Skin epidermis (tissue), 12 donors: ENCODE results near the gene SHF.

Source experiments
- H3K27ac ChIP-seq, 21 experiments: fragments of 200-600 bp; sonication (generic) in 11 of 21; one replicate each; pipeline ENCODE4 v1.5.0; 2020; ENCODE audit warnings: mild to moderate bottlenecking in 3 of 21, inconsistent platforms in 2 of 21, moderate library complexity in 2 of 21
- H3K4me3 ChIP-seq, 7 experiments: fragments of 200-600 bp; sonication (generic) in 2 of 7; one replicate each; pipeline ENCODE4 v1.5.0; 2020; ENCODE audit warnings: inconsistent platforms in 2 of 7, mild to moderate bottlenecking in 2 of 7, moderate library complexity in 1 of 7

Gene SHF

DNA sequence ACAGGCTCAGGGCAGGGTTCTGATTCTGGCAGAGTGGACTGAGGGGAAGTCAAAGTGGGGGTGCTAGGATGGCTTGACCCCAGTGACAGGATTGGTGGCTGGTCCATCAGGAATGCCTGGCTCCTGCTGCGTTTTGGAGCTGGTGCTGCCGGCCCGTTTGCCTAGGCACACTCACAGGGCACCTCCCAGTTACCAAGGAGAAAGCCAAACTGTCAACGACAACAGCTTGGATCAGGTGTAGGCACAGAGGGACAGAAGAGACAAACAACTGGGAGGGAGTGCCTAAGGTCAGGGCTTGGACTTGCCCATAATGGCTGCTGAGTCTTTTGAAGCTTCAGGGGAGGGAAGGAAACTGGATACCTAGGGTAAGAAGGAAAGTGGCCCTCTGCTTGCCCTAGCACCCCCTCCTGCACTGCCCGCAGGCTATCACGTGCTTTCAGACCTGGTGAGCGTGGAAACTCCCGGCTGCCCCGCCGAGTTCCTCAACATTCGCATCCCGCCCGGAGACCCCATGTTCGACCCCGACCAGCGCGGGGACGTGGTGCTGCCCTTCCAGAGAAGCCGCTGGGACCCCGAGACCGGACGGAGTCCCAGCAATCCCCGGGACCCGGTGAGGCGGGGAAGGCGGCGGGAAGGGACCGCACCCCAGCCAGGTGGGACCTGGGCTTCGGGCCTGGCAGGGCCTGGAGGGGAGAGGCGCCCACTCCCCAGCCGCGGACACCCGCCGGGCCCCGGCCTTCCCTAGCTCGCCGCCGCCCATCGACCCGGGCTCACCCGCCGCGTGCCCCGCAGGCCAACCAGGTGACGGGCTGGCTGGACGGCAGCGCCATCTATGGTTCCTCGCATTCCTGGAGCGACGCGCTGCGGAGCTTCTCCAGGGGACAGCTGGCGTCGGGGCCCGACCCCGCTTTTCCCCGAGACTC lies 52.8 kb downstream of the SHF start:
- Histone ChIP-seq H3K27ac (peak overlapping the region in 1 of 21 experiments; percentile 35), H3K4me3 (no peak overlapping the region)

DNA sequence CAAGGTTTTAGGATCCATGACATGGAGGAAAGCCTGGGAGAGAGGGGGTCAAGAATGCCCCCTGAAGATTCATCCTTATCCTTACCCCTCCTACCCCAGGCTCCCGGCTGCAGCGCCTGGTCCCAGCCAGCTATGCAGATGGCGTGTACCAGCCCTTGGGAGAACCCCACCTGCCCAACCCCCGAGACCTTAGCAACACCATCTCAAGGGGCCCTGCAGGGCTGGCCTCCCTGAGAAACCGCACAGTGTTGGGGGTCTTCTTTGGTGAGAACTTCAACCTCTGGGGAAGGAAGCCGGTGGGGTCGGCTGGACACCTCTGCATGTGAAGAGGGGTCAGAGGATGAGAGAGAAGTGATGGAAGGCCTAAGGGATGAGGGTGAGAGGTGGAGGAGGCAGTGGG lies 53.7 kb downstream of the SHF start:
- H3K27ac ChIP-seq, result peak overlapping the region in 1 of 21 experiments; percentile 17
- no peak overlapping the region for H3K4me3 ChIP-seq

DNA sequence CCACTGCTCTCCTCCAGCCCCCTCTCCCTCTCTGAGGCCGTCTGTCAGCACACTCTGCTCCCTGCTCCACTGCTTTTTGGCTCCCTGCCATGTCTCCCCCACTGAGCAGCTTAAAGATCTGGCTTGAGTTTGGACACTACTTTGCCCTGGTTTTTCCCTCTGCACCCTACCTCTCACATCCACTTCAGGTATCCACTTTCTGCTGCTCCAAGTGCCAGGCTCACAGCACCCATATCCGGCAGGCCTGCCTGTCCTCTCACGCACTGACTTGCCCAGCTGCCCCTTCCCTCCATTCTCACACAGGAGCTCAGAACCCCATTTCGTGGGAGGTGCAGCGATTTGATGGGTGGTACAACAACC lies 54.2 kb downstream of the SHF start:
- H3K4me3 ChIP-seq, result no peak overlapping the region
- peak overlapping the region in 1 of 21 experiments; percentile 1 for H3K27ac ChIP-seq

DNA sequence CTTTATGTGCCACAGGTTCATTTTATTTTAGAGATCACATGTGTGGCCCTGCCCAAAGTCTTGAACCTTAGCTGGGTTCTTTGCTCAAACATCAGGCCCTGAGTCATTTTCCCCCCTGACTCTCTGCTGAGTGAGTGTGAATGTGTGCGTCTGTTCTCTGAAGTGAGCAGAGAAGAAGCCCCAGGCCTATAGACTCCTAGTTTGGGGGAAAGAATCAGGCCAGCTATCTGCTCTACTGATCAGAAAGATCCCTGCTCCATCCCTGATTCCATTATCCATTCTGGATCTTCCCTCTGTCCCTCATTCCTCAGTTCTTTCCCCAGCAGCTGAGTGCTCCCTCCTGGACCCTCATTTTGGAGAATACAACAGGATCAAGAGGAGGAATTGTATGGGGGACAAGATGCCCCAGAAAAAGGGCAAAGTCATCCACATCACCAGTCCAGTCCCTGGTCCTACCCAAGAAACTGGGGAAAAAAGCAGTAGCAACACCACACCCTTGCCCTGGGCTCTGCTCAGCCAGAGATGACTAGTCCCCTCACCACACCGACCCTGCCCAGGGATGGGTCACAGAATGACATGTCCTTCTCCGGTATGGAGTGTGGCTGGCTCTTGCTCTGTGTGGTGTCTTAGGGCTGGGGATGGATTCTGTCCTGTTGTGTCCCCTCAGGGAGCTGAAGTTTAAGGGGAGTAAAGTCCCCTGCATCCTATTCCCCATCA lies 54.8 kb downstream of the SHF start:
- H3K4me3 ChIP-seq, result no peak overlapping the region
- H3K27ac ChIP-seq, result peak overlapping the region in 1 of 21 experiments; percentile 1

DNA sequence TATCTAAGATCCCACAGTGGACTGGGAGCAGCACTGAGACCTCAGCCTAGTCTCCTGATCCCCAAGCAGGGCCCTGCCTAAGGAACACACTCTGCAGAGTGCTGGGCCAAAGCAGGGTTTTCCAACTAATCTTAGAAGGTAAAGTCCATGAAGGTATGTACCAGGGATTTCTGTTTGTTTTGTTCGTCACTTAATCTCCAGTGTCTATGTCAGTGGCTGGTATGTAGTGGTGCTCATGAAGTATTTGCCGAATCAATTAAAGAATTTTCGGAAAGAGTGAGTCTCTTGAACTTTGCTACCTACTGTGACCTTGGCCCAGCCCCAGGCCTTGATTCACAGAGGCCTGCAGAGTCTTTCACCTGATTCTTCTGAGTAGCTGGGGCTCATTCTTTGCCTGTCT lies 56.3 kb downstream of the SHF start:
- Histone ChIP-seq H3K27ac (no peak overlapping the region), H3K4me3 (no peak overlapping the region)

DNA sequence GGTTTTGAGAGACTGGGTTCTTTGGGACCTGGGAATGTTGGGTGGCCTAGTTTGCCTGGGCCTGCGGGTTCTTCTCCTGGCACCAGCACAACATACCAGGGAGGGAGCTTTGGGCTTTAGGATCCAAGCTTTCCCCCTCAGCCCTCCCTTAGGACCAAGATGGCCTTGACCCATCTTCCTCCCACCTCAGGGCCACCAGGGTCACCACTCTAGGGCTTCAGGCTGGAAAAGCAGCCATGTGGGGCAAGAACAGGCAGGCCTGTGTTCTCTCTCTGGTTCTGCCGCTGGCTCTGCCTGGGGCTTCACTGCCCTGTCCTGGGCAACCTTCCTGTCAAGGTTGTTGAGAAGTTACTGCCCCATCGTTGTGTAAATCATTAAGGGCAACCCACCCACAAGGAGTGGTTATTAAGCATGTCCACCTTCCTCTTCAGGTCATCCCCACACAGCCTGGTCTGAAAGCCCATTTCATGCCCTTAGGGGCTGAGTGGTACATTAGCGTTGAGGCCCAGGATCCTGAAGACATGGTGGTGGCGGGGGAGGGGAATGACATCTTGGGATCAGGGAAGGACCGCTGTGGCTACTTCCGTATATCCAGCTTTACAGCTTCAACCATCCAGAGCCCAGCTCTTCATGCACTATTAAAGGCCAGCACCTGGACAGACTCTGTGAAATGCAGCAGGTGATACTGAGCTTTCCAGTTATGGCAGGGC lies 57.3 kb downstream of the SHF start:
- peak overlapping the region; percentile 34 to 57 (median 46) for H3K4me3 ChIP-seq
- H3K27ac ChIP-seq, result peak overlapping the region in 19 of 21 experiments; percentile 52 to 86 (median 79)

DNA sequence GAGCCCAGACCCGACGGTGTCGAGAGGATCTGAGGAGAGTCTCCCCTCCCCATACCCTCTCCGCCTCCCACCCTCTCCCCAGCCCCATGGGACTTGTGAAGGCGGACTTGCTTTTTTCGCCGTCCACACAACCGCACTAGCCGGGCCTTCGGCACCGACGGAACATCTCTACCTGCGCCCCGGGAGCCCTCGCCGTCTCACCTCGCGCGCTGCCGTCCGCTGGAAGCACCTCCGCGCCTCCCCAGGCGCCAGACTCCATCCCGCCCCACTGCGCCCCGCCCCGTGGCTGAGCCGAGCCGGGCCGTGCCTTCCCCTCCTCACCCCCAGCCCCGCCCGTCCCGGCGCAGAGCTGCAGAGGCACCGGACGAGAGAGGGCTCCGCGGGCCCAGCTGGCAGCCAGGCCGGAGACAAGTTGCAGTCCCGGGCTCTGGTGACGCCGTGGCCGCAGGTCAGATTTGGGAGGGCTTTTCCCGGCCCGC lies 58.1 kb downstream of the SHF start, which contains the start of the genes DUOX1 and DUOXA1:
TSS of gene DUOX1 (plus strand) at position 344 of the 479 bp plus-strand sequence. CDS start 1,973 bp downstream, outside the sequence.
TSS of gene DUOXA1 (minus strand) at position 229 of the 479 bp plus-strand sequence. CDS start 6,865 bp downstream, outside the sequence.
- H3K27ac ChIP-seq, result peak within 1 kb of the TSS; percentile 13 to 86 (median 77)
- peak within 1 kb of the TSS; percentile 34 to 57 (median 46) for H3K4me3 ChIP-seq

DNA sequence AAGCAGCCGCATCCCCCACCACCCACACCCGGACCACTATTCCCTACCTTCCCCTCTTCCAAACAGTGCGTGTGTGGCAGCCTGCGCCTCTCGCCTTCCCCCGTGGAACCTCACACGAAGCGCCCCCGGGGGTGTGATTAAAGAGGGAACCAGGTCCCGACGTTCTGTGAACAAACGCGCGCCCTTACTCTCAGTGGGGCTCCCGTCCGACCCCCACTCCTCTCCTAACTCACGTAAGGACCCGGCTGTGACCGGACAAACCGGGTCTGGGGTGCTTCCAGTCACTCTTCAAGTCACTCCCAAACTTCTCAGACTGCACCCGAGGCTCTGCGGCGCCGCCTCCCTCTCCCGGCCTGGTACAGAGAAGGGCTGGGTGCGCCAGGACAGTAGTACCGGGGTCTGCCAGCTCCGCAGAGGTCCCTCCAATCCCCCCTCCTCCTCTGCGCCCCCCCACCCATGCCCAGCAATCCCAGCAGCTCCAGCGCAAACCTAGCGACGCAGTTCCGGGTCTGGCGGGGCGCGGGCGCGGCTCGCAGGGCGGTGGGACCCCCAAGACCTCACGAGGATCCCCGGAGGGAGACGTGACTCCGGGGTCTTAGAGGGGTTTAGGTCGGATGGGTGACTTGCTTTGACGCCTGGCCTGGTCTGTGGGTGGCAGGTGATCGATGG lies 58.7 kb downstream of the SHF start:
- Histone ChIP-seq H3K4me3 (peak overlapping the region; percentile 34 to 57 (median 46)), H3K27ac (peak overlapping the region in 20 of 21 experiments; percentile 52 to 86 (median 78))

DNA sequence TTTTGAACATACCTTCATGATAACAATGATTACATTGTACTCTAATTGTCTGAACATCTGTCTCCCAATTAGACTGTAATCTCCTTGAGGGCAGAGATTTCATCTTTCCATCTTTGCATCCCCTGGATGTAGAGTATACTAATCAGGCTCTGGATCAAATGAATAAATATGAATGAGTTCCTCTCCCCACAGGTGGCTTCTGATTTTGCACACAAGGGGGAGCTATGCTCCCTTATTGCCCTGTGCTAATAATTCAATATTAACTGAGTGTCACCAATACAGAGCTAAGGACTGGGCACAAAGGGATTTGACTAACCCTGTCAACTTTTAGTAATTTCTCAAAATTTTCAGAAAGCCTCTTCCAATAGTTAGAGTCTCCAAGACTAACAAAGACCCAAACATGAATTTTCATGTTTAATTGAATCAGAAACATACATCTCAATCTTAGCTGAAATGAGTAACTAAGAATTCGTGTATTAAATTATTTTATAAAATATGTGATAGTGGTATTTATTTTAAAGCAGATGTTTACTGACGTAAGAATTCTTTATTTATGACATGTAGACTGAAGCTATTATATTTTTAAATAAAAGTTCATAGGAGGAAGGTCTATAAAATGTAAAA lies 61.1 kb downstream of the SHF start:
- Histone ChIP-seq H3K27ac (no peak overlapping the region), H3K4me3 (no peak overlapping the region)

DNA sequence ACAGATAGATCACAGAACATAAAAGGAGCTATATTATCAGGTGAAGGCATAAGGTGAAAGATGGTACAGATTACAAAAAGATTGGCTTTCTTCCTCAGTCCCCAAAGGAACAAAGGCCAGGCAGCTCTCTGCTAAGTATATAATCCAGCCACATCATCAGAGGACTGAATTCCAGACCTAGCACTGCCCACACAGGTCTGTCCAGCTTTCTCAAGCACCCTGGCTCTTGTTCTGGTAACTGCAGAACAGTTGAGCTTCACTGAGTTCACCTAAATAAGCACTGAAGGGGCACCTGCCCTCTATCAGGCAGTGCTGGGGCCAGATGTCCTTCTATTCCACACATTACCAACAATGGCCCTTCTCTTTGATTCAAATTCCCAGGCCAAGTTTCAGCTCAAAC lies 64.4 kb downstream of the SHF start:
- Histone ChIP-seq H3K4me3 (no peak overlapping the region), H3K27ac (no peak overlapping the region)

DNA sequence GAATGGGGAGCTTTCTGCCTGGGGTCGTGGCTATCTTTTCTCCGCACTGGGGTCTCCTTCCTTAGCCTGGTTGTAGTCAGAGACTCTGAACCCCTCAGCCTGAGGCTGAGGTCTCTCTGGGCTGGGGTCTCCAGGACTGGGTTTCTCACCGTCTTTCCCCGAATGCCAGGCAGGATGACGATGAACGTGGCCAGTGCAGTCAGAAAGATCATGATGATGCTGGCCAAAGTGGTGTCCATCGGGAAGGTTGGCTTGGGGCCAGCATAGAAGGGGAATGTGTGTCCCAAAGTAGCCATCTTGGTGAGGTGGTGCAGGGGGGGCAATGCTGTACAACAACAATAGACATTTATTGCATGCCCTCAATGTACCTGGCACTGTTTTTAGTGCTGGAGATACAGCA lies 65.0 kb downstream of the SHF start:
- Histone ChIP-seq H3K4me3 (no peak overlapping the region), H3K27ac (no peak overlapping the region)

DNA sequence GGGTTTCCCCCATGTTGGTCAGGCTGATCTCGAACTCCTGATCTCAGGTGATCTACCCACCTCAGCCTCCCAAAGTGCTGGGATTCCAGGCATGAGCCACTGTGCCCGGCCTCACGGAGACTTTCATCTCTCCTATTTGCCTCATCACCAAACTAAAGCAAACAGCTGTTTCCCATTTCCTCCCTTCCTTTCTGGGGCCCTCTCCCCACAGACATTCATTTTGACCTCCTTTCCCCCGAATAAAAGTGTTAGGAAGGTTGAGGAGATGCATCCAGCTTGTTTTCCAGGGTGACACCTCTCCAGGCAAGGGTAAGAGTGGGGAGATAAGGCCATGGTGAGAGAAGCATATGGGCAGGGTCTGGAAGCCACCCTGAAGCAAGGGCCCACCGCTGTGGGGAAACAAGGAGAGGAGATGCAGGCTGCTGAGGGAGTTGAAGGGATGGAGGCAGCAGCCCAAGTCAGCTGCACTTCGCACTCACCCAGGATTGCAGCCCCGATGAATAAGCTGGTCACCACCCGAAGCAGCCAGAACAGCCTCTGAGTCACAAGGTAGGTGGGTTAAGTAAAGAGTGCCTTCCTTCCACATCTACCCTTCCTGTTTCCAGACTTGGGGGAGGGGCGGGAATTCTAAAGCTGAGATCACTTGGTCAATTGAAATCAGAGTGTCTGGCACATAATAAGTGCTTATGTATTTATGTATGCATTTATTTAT lies 65.9 kb downstream of the SHF start:
- Histone ChIP-seq H3K27ac (no peak overlapping the region), H3K4me3 (no peak overlapping the region)

DNA sequence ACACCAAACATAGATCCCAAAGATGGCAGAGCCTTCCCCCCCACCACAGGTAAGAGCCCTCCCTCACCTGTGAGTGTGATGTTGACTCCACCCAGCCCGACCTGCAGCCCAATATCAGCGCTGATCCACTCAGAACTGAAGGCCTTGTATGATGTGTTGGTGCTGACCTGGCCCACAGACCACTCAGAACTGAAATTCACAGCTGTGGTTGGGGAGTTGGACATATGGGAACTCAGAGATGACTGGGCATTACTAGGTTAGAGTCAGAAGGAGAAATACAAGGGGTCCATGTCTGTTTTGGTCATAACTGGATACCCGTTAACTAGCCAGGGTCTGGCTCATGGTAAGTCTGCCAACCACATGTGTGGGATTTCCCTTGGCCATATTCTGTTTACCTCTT lies 66.7 kb downstream of the SHF start:
- Histone ChIP-seq H3K4me3 (no peak overlapping the region), H3K27ac (no peak overlapping the region)

DNA sequence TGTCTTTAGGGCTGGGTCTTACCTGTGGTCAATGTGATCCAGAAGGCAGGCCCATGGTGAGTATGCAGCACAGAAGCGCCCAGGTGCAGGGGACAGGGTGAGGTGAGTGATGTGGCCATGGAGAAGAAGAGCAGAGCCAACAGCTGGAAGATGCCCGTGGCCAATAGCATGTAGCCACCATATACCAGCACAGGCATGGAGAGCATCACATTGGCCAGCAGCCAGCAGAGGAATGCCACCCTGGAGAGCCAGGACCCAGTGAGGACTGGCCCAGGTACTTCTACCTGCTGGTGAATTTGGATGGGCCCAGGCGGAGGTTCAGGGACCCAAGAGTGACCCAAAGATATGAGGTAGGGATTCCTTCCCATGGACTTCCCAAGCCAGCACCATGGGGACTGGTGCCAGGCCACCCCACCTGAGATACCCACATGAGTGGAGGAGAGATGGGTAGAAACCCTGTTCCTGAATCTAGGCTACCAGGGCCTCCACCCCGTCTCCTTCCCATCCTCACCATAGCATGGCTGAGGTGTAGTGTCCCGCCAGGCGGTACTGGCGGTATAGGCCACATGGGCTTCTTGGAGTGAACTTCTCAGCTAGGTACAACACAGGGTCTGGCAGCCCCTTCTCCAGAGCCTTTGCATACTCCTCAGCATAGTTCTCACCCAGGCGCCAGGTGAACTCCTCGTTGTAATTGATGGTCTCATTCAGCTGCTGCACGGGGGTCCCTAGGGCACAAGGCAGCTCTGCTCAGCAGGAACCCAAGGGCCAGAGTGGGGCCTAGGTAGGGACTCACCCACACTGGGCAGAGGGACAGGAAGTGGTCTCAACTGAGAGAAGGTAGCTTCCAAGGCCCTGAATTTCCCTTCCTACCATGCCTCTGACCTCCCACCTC lies 67.4 kb downstream of the SHF start:
- Histone ChIP-seq H3K27ac (no peak overlapping the region), H3K4me3 (no peak overlapping the region)

DNA sequence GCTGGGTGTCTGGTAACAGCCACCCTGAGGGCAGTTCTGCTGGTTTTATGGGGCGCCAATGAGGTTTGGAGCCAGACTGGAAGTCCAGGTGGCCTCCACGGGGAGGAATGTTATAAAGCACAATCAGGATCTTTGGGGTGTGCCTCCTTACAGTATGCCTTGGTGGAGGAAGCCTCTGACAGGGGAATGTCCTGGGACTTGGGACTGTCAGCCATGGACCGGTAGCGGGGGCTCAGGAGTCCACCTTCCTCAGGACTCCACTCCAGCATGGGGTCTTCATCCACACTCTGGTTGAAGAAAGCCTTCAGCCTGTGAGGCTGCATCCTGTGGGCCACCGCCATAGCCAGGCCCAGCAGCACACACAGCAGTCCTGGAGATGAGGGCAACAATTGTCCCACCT lies 68.8 kb downstream of the SHF start:
- H3K27ac ChIP-seq, result no peak overlapping the region
- H3K4me3 ChIP-seq, result no peak overlapping the region

DNA sequence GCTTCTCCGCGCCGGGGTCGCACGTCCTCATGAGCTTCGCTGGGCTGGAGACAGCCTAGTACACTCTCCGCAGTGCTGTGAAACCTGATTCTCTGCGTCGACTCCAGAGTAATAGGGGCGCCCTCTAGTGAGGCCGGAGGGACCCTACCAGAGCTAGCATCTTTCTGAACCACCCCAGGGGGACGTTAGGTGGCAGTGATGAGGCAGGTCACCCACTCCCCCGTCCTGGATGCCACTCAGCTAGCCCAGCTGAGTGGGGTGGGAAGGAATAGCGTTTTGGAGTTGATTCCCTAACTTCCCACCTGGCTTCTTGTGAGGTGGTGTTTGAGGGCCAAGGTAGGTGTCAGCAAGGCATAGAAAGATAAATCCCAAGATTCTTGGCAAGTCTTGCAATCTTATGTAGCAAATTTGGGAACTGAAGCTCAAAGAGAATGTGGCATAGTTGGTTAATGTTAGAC lies 69.6 kb downstream of the SHF start:
- H3K4me3 ChIP-seq, result peak overlapping the region in 1 of 7 experiments; percentile 24
- H3K27ac ChIP-seq, result no peak overlapping the region
